ENCODE results near the gene DAB2.

The DAB2 gene

GRCh38 chr5:39430461-39430860 lies 5.7 kb upstream of the DAB2 start:
- no peaks in the 10 kb centered on the region for H3K79me2 ChIP-seq (ENCODE audit: control insufficient read depth, low read length)
- H3F3A ChIP-seq (ENCODE audit: control insufficient read depth, insufficient read depth), result no peaks in the 10 kb centered on the region
- H3K4me3 ChIP-seq (ENCODE audit: low read length), result no peak overlapping the region
- H3K9me3 ChIP-seq (ENCODE audit: control insufficient read depth, insufficient read depth, low read length), result no peaks in the 10 kb centered on the region
- no peak overlapping the region for H3K4me2 ChIP-seq (ENCODE audit: low read length)
- no peaks in the 10 kb centered on the region for H3K9me2 ChIP-seq (replicated peaks; ENCODE audit: control insufficient read depth, low read length)
- H3K36me3 ChIP-seq (ENCODE audit: control insufficient read depth, low read length), result no peaks in the 10 kb centered on the region
- no peaks in the 10 kb centered on the region for H3K4me1 ChIP-seq (ENCODE audit: control insufficient read depth, low read length)
- H3K27me3 ChIP-seq (ENCODE audit: control insufficient read depth, low read length), result no peaks in the 10 kb centered on the region
- H4K20me1 ChIP-seq (ENCODE audit: control insufficient read depth, insufficient read depth, low read depth, low read length), result no peaks in the 10 kb centered on the region
- no peak for TF ChIP-seq EZH2phosphoT487 (IDR thresholded peaks at IDR 0.05; ENCODE audit: borderline replicate concordance, low read length)
- no peak for TF ChIP-seq CTCF (IDR thresholded peaks at IDR 0.05; ENCODE audit: low read depth, low read length, poor library complexity, severe bottlenecking)
- no peak overlapping the region for H3K27ac ChIP-seq (ENCODE audit: low read depth, low read length)

- Histone ChIP-seq H3K4me3 (ENCODE audit: low read length) (no peak overlapping the region), H3K9me3 (ENCODE audit: control insufficient read depth, insufficient read depth, low read length) (no peaks in the 10 kb centered on the region), H3K79me2 (ENCODE audit: control insufficient read depth, low read length) (no peaks in the 10 kb centered on the region), H3K9me2 (replicated peaks; ENCODE audit: control insufficient read depth, low read length) (no peaks in the 10 kb centered on the region), H4K20me1 (ENCODE audit: control insufficient read depth, insufficient read depth, low read depth, low read length) (no peaks in the 10 kb centered on the region), H3K27me3 (ENCODE audit: control insufficient read depth, low read length) (no peaks in the 10 kb centered on the region), H3K4me1 (ENCODE audit: control insufficient read depth, low read length) (no peaks in the 10 kb centered on the region), H3K4me2 (ENCODE audit: low read length) (no peak overlapping the region), H3K36me3 (ENCODE audit: control insufficient read depth, low read length) (no peaks in the 10 kb centered on the region), H3F3A (ENCODE audit: control insufficient read depth, insufficient read depth) (no peaks in the 10 kb centered on the region), H3K27ac (ENCODE audit: low read depth, low read length) (no peak overlapping the region)
- TF ChIP-seq CTCF (IDR thresholded peaks at IDR 0.05; ENCODE audit: low read depth, low read length, poor library complexity, severe bottlenecking), result no peak
- TF ChIP-seq EZH2phosphoT487 (IDR thresholded peaks at IDR 0.05; ENCODE audit: borderline replicate concordance, low read length), result no peak
Measured at GRCh38 chr5:39428640-39429039, 3.9 kb upstream of the DAB2 start.

GRCh38 chr5:39427633-39428032 lies 2.9 kb upstream of the DAB2 start:
- Histone ChIP-seq H3K36me3 (ENCODE audit: control insufficient read depth, low read length) (no peaks in the 10 kb centered on the region), H3K4me1 (ENCODE audit: control insufficient read depth, low read length) (no peaks in the 10 kb centered on the region), H3K9me3 (ENCODE audit: control insufficient read depth, insufficient read depth, low read length) (no peaks in the 10 kb centered on the region), H3K27me3 (ENCODE audit: control insufficient read depth, low read length) (no peaks in the 10 kb centered on the region), H4K20me1 (ENCODE audit: control insufficient read depth, insufficient read depth, low read depth, low read length) (no peaks in the 10 kb centered on the region), H3K27ac (ENCODE audit: low read depth, low read length) (no peak overlapping the region), H3K4me3 (ENCODE audit: low read length) (no peak overlapping the region), H3K79me2 (ENCODE audit: control insufficient read depth, low read length) (no peaks in the 10 kb centered on the region), H3K9me2 (replicated peaks; ENCODE audit: control insufficient read depth, low read length) (no peaks in the 10 kb centered on the region), H3K4me2 (ENCODE audit: low read length) (no peak overlapping the region), H3F3A (ENCODE audit: control insufficient read depth, insufficient read depth) (no peaks in the 10 kb centered on the region)
- TF ChIP-seq EZH2phosphoT487 (IDR thresholded peaks at IDR 0.05; ENCODE audit: borderline replicate concordance, low read length) (no peak), CTCF (IDR thresholded peaks at IDR 0.05; ENCODE audit: low read depth, low read length, poor library complexity, severe bottlenecking) (no peak)

DNA sequence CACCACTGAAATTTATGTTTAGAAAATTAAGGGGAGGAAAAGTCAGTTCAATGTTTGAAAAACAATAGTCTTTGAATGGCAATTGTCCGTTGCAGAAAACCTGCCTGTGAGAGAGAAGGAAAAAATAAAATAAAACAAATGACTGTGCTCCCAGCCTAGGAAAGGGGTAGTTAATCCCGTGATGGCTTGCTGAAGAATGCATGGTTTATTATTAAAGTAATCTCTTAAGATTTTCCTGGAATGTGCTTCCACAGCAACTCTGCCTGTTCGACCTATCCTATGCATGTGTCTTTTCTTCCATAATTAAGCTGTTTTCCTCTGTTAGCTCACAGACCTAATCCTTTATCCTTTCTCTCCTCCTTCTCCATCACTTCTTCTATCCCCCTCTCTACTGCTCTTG lies 2.4 kb upstream of the DAB2 start:
- H4K20me1 ChIP-seq (ENCODE audit: control insufficient read depth, insufficient read depth, low read depth, low read length), result no peaks in the 10 kb centered on the region
- H3K36me3 ChIP-seq (ENCODE audit: control insufficient read depth, low read length), result no peaks in the 10 kb centered on the region
- no peaks in the 10 kb centered on the region for H3K79me2 ChIP-seq (ENCODE audit: control insufficient read depth, low read length)
- no peak overlapping the region for H3K4me3 ChIP-seq (ENCODE audit: low read length)
- no peaks in the 10 kb centered on the region for H3K9me2 ChIP-seq (replicated peaks; ENCODE audit: control insufficient read depth, low read length)
- H3K27ac ChIP-seq (ENCODE audit: low read depth, low read length), result no peak overlapping the region
- H3K9me3 ChIP-seq (ENCODE audit: control insufficient read depth, insufficient read depth, low read length), result no peaks in the 10 kb centered on the region
- H3K4me1 ChIP-seq (ENCODE audit: control insufficient read depth, low read length), result no peaks in the 10 kb centered on the region
- H3K27me3 ChIP-seq (ENCODE audit: control insufficient read depth, low read length), result no peaks in the 10 kb centered on the region
- H3F3A ChIP-seq (ENCODE audit: control insufficient read depth, insufficient read depth), result no peaks in the 10 kb centered on the region
- no peak for TF ChIP-seq EZH2phosphoT487 (IDR thresholded peaks at IDR 0.05; ENCODE audit: borderline replicate concordance, low read length)
- no peak for TF ChIP-seq CTCF (IDR thresholded peaks at IDR 0.05; ENCODE audit: low read depth, low read length, poor library complexity, severe bottlenecking)
- H3K4me2 ChIP-seq (ENCODE audit: low read length), result no peak overlapping the region
